Esophagus squamous epithelium (tissue), 5 donors: ENCODE measurements around the gene RHOD. TPM values are rescaled to one million over a fixed set of nuclear protein-coding genes. Genes with fewer than 3 reads are reported as not detected.

Source experiments
- DNase-seq: peaks from one replicate; lab custom pipeline; 2025; lab: John Stamatoyannopoulos, UW
- H3K27ac ChIP-seq, 4 donors: fragments of 200-600 bp; sonication (generic); one replicate each; pipeline ENCODE4 v1.5.1; 2016 to 2019; ENCODE audit warnings: mild to moderate bottlenecking in 1 of 4
- H3K27me3 ChIP-seq, 4 donors: fragments of 200-600 bp; sonication (generic); 1 replicate in 3 of 4; 2 replicates in 1 of 4; pipeline versions ENCODE4 v1.5.1 to v1.6.0; 2017 to 2021; ENCODE audit warnings: antibody characterized with exemption in 1 of 4
- H3K36me3 ChIP-seq, 3 donors: fragments of 200-600 bp; sonication (generic); one replicate each; pipeline ENCODE4 v1.5.1; 2016 to 2019
- H3K4me1 ChIP-seq, 3 donors: fragments of 200-600 bp; sonication (generic); one replicate each; pipeline ENCODE4 v1.5.1; 2017 to 2019
- H3K4me3 ChIP-seq, 4 donors: fragments of 200-600 bp; sonication (generic); 1 replicate in 3 of 4; 2 replicates in 1 of 4; pipeline ENCODE4 v1.5.1; 2016 to 2019; ENCODE audit warnings: mild to moderate bottlenecking in 2 of 4, moderate library complexity in 1 of 4
- H3K9me3 ChIP-seq, 3 donors: fragments of 200-600 bp; sonication (generic); one replicate each; pipeline ENCODE4 v1.5.1; 2016 to 2019
- CTCF ChIP-seq, 6 experiments: fragments of 450-650 bp in 4 of 6; fragments of 200-600 bp in 2 of 6; sonication (generic) in 2 of 6; IDR thresholded peaks; one replicate each; pipeline ENCODE4 v1.5.1; 2016 to 2019; ENCODE audit warnings: antibody characterized with exemption in 6 of 6, mild to moderate bottlenecking in 4 of 6, moderate library complexity in 4 of 6
- POLR2A ChIP-seq, 4 donors: fragments of 450-650 bp; IDR thresholded peaks; one replicate each; pipeline ENCODE4 v1.6.1; 2017; ENCODE audit warnings: antibody characterized with exemption in 4 of 4, mild to moderate bottlenecking in 4 of 4, moderate library complexity in 3 of 4
- WGBS, 2 donors: methylation state at CpG; one replicate each; pipeline ENCODE4 v1.1.5; 2018; 5-methylcytosine and 5-hydroxymethylcytosine counted together
- intact Hi-C: fragments of 100-400 bp; cut with DNase I; formaldehyde crosslinking; loops from one replicate; pipeline ENCODE4 v1.15.0; 2022
- total RNA-seq, 4 donors: library from RNA; depleted of rRNA; stranded (reverse); fragments of >200 nt; gene quantifications; one replicate each; pipeline ENCODE4 v1.1.0, GENCODE V29; 2016
- donor health status: DM: yes; HTN: yes; CAD: no.

The RHOD gene
- total RNA-seq, 4 donors from 2014 or later, result 122 to 219 (median 169) TPM

DNA sequence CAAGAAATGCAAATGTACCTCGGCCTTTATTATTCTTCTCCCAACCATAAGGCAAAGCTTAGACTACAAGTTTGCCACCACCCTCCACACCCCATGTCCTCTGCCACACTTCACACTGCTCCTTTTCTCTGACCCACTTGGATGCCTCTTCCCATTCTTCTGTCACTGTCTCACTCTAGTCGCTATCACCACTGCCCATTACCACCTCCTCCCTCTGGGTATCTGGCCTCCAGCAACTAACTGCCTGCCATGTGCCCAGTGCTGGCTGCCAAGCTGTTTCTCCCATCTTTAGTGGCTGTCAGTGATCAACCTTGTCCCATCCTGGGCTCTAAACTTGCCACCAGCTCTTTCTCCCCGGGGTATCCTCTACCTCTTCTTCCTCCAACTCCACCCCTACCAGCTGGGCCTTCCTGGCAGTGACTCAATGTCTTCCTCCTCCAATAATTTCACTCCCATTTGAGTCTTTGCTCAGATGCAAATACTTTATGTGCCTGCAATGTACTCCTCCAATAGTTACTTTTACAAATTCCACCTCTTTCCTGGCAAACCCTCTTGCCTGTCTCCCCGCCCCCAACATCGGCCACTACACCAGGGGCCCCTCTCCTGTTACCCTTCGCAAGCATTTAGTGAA, 42.3 kb downstream of the RHOD start:
- Histone ChIP-seq H3K4me3 (no peak overlapping the region), H3K9me3 (no peaks in the 10 kb centered on the region), H3K36me3 (no peaks in the 10 kb centered on the region), H3K27ac (no peak overlapping the region), H3K27me3 (no peaks in the 10 kb centered on the region), H3K4me1 (peaks cover 0 to 7% (median 0%) of the 10 kb centered on the region in 3 donors)
- no peak for TF ChIP-seq CTCF (IDR thresholded peaks at IDR 0.05)
- no peak for TF ChIP-seq POLR2A (IDR thresholded peaks at IDR 0.05)
- no peak for DNase-seq
- 65 to 77% methylated on average over 4 to 6 of the region's 6 CpGs for WGBS, 2 donors
- intact Hi-C loops, result no loop called here

GRCh38 chr11:67099831-67100324, 43.2 kb downstream of the RHOD start:
- intact Hi-C loops, result no loop called here
- Histone ChIP-seq H3K4me3 (no peak overlapping the region), H3K4me1 (peaks cover 0 to 7% (median 0%) of the 10 kb centered on the region in 3 donors), H3K9me3 (no peaks in the 10 kb centered on the region), H3K36me3 (no peaks in the 10 kb centered on the region), H3K27me3 (no peaks in the 10 kb centered on the region), H3K27ac (no peak overlapping the region)
- no peak for DNase-seq
- 81 to 95% methylated on average over 6 of the region's 6 CpGs for WGBS, 2 donors
- TF ChIP-seq POLR2A (IDR thresholded peaks at IDR 0.05) (no peak), CTCF (IDR thresholded peaks at IDR 0.05) (no peak)

GRCh38 chr11:67102664-67103063, 46.0 kb downstream of the RHOD start:
- intact Hi-C loops, result no loop called here
- WGBS, 2 donors, result 85 to 92% methylated on average over 8 of the region's 8 CpGs
- no peak for DNase-seq

GRCh38 chr11:67105964-67106363, 49.3 kb downstream of the RHOD start:
- H3K27ac ChIP-seq, result no peak overlapping the region
- no peak for DNase-seq
- TF ChIP-seq POLR2A (IDR thresholded peaks at IDR 0.05), result no peak
- no peak for TF ChIP-seq CTCF (IDR thresholded peaks at IDR 0.05)
- H3K36me3 ChIP-seq, result no peaks in the 10 kb centered on the region
- WGBS, 2 donors, result 51 to 82% methylated on average over 2 of the region's 2 CpGs
- H3K9me3 ChIP-seq, result no peaks in the 10 kb centered on the region
- H3K4me1 ChIP-seq, result peaks cover 0 to 5% (median 0%) of the 10 kb centered on the region in 3 donors
- H3K27me3 ChIP-seq, result no peaks in the 10 kb centered on the region
- H3K4me3 ChIP-seq, result no peak overlapping the region
- intact Hi-C loops, result no loop called here

More at GRCh38 chr11:67102664-67103063, 46.0 kb downstream of the RHOD start:
- peaks cover 0 to 7% (median 0%) of the 10 kb centered on the region in 3 donors for H3K4me1 ChIP-seq
- H3K9me3 ChIP-seq, result no peaks in the 10 kb centered on the region
- H3K27me3 ChIP-seq, result no peaks in the 10 kb centered on the region
- H3K4me3 ChIP-seq, result no peak overlapping the region
- H3K36me3 ChIP-seq, result no peaks in the 10 kb centered on the region
- H3K27ac ChIP-seq, result no peak overlapping the region
- no peak for TF ChIP-seq POLR2A (IDR thresholded peaks at IDR 0.05)
- no peak for TF ChIP-seq CTCF (IDR thresholded peaks at IDR 0.05)

DNA sequence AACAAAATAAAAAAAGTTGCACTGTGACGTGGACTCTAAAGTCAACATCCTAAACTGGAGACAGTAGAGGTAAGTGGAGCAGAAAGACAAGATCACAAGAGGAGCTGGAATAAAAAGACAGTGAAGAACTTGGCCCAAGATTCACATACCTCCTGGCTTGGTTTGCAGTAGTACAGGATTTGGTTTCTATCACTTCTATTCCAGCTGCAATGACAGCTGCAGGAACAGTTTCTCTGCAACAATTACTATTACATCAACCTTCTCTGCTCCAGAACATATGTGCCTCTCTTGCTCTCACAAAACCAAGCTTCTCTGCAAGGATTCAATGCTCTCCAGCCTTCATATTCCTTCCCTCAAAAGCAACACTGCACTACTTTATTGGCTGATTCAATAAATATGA, 54.6 kb downstream of the RHOD start:
- no peak for DNase-seq
- H3K4me1 ChIP-seq, result peaks cover 0 to 16% (median 0%) of the 10 kb centered on the region in 3 donors
- H3K4me3 ChIP-seq, result no peak overlapping the region
- TF ChIP-seq POLR2A (IDR thresholded peaks at IDR 0.05), result no peak
- TF ChIP-seq CTCF (IDR thresholded peaks at IDR 0.05), result no peak
- H3K27ac ChIP-seq, result no peak overlapping the region
- no peaks in the 10 kb centered on the region for H3K9me3 ChIP-seq
- H3K36me3 ChIP-seq, result no peaks in the 10 kb centered on the region
- no peaks in the 10 kb centered on the region for H3K27me3 ChIP-seq
- 27 to 70% methylated on average over 1 of the region's 1 CpG for WGBS, 2 donors
- intact Hi-C loops, result no loop called here
